CD4-positive, alpha-beta T cell treated with Interleukin-6 for 4 hours (primary cell): ENCODE measurements around the gene MBIP.

Source experiments
- DNase-seq: peaks from one replicate; pipeline ENCODE4 v3.0.0-alpha.2; 2020; ENCODE audit warnings: mixed read lengths

MBIP gene

DNA sequence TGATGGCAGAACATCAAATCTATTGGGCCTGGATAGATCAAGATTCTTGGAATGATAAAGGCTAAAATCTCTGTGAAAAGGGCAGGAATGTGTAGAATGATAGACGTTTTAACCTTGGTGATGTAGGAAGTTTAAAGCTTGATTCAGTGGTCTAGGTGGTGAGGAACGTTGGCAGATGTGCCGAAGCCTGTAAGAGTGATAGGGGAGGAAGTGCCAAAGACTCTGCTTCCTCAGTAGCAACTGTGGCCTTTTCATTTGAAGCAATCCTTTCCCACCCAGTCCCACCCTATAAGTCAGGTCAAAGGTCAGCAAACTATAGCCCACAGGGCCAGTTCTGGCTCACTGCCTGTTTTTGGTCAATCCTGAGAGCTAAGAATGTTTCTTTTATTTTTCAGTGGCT is 62.2 kb downstream of the MBIP start:
- no peak for DNase-seq

DNA sequence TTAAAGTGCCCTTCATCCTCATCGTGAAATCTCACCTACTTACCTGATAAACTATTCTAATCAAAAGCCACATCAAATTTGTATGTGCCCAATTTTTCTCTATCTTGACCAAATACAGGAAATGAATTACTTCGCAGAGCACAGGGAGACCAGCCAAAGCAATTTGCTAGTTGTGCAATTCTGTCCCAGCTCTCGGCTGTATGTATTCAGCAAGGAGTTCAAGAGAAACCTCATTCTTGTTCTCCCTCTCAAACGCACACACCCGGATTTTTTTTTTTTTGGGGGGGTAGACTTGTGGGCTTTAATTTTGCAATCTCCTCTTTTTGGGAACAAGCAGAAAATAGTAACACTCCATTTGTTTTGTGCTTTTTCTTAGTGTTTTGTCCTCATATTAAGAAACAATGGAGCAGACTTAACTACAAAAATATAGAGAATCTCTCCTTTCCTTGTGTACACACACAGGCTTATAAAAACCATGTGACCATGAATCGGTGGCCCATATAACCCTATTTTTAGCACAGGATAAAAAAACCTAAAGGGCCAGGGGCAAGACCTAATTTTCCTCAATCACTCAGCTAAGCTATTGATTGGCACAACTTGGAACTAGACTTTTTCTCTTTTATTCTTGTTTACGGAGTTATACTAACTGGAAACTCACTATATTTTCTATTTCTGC is 64.2 kb downstream of the MBIP start:
- DNase-seq: no peak

DNA sequence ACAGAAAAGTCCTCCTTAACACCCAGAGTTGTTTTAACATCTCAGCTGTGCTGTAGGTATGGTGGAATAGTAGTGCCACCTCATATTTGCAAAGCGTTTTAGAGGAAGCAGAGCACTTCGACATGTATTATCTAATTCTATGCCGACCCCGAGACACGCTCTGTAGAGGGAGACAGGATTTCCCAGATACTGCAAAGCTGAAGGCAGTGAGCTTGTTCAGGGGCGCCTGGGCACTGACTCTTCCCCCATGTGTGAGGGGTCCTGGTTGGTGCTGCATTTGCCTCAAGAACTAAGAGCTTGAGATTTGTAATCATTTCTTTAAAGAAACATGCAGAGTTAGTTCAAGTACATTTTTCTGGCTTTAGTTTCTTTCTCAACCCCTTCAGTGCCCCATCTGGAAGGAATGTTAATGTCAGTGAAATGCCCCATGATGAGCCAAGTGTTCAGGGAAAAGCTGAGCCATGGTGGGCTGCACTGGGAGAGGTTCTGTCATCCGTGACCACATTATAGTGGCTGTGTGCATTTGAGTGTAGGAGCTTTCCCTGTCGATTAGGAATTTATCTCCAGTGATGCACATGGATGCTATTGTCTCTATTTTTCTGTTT is 66.3 kb downstream of the MBIP start:
- DNase-seq: no peak
